HFF-Myc (cell line): ENCODE data around the gene PWWP2B.

Source experiments
- DNase-seq: peaks from one replicate; pipeline ENCODE4 v3.0.0-alpha.2; 2011; ENCODE audit warnings: low read depth; ENCODE audit errors: extremely low read depth
- H3K4me3 ChIP-seq: replicated peaks from 2 replicates; pipeline ENCODE4 v1.5.1; 2011; ENCODE audit warnings: low read depth, mild to moderate bottlenecking, control low read depth, low read length
- CTCF ChIP-seq: IDR thresholded peaks from 2 replicates; pipeline ENCODE4 v1.5.1; 2012; ENCODE audit warnings: mild to moderate bottlenecking, low read depth, low read length, control low read depth; ENCODE audit errors: missing control alignments

The PWWP2B gene

GRCh38 chr10:132394201-132394811 lies 2.7 kb upstream of the PWWP2B start:
- no peak for DNase-seq
- no peak for TF ChIP-seq CTCF
- H3K4me3 ChIP-seq: no peak overlapping the region

GRCh38 chr10:132394936-132395703 lies 1.9 kb upstream of the PWWP2B start:
- no peak for DNase-seq
- H3K4me3 ChIP-seq: no peak overlapping the region
- TF ChIP-seq CTCF: no peak

GRCh38 chr10:132395704-132396493 lies 1.1 kb upstream of the PWWP2B start:
- DNase-seq: no peak
- no peak for TF ChIP-seq CTCF
- H3K4me3 ChIP-seq: peak overlapping the region; percentile 71

- no peak for TF ChIP-seq CTCF
- H3K4me3 ChIP-seq: peak overlapping the region; percentile 71
- no peak for DNase-seq
These were observed 435 bp upstream of the PWWP2B start for GRCh38 chr10:132396494-132397035.

GRCh38 chr10:132397671-132398565 lies 918 bp downstream of the PWWP2B start:
- no peak for DNase-seq
- TF ChIP-seq CTCF: no peak
- H3K4me3 ChIP-seq: peak overlapping the region; percentile 71

GRCh38 chr10:132398566-132398991 lies 1.6 kb downstream of the PWWP2B start:
- DNase-seq: no peak
- peak overlapping the region; percentile 71 for H3K4me3 ChIP-seq

More at GRCh38 chr10:132398566-132398991, 1.6 kb downstream of the PWWP2B start:
- TF ChIP-seq CTCF: no peak
